Stimulated activated CD4-positive, alpha-beta T cell treated with anti-CD3 and anti-CD28 coated beads, Interleukin-4, amount 100 ng/mL, for 48 hours (primary cell): Measurements from ENCODE around the gene ACTR3C.
A peak's percentile ranks its signal among the peaks of the same experiment; 100 is the strongest.

Experiments
- DNase-seq, 2 donors: peaks; one replicate each; pipeline ENCODE4 v3.0.0-alpha.2; 2020; ENCODE audit warnings: low read depth in 2 of 2

Gene ACTR3C

GRCh38 chr7:150359622-150360362 lies 36.4 kb upstream of the ACTR3C start:
- no peak for DNase-seq

DNA sequence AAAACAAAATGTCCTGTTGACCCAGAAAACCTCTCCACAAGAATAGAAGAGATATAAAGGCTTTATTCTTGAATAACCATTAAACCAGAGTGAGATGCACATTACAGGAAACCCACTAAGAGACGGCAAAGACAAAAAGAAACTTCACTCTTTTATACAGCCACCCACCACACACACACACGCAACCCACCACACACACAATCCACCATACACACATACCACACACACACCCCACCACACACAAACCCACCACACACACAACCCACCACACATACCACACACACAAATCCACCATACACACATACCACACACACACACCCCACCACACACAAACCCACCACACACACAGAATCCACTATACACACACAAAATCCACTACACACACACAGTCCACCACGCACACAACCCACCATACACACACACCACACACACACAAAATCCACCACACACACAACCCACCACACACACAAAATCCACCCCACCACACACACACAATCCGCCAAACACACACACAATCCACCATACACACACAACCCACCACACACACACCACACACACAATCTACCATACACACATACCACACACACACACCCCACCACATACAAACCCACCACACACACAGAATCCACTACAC lies 35.8 kb upstream of the ACTR3C start:
- no peak for DNase-seq

DNA sequence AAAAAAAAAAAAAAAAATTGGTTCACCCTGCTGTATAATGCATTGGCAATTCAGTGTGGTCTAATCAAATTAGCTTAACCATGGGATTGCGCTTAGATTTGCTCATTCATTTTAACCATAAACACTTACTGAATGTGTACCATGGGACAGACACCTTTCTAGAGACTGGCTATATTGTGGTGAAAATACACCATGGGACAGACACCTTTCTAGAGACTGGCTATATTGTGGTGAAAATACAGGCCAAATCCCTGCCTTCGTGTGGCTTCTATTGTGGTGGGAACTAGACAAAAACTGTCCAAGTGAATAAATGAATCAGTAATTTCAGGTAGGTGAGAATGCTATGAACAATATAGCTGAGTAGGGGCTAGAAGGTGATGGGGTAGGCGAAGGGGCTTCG lies 35.1 kb upstream of the ACTR3C start:
- no peak for DNase-seq

DNA sequence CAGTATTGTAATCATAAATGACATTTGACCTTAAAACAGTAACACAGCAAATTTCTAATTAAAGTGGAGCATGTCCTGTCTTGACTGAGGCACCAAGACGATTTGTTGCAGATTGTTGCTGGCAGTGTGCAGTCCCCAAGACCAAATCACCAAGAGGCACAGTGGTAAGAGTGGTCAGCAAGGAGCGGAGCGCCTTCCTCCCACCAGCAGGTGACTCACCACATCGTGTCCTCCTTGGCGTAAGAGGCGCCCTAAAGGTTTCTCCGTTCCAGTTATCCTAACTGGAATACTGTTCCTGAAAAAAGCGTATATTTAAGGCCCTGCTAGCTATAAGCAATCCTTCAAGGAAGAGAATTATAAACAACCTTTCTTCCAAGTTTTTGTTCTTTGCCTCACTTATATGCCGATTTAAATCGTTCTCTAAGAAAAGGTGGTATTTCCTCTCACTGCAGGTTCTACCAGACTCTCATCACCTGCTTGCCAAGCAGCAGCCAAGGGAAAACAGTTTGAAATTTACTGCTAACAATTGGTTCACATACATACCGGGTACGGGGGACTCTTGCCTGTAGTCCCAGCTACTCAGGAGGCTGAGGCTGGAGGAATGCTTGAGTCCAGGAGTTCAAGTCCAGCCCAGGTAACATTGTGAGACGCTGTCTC lies 34.6 kb upstream of the ACTR3C start:
- no peak for DNase-seq

GRCh38 chr7:150357270-150357669 lies 33.9 kb upstream of the ACTR3C start:
- DNase-seq = peak in 1 of 2 donors; percentile 48

DNA sequence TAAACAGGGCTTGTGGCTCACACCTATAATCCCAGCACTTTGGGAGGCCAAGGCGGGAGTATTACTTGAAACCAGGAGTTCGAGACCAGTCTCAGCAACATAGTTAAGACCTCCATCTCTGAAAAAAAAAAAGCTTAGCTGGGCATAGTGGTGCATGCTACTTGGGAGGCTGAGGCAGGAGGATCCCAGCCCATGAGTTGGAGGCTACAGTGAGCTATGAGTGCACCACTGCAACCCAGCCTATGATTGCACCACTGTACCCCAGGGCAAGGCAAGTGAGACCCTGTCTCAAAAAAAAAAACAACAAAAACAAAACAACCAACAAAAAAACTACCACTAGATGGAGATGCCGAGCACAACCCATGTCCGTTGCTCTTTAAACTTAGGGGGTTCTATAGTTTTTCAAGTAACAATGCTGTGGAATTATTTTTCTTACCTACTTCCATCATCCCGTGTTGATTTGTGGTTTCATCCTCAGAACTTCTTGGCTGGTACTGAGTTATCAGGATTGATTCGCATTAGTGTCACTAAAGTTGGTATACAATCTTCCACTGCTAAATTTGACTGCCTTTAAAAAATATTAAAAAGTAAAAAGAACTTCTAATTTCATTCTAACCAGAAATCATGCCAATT lies 33.0 kb upstream of the ACTR3C start:
- DNase-seq = no peak

- DNase-seq = no peak
Observed at GRCh38 chr7:150355666-150356059, 32.3 kb upstream of the ACTR3C start.

GRCh38 chr7:150351587-150352194 lies 28.3 kb upstream of the ACTR3C start:
- DNase-seq = no peak

DNA sequence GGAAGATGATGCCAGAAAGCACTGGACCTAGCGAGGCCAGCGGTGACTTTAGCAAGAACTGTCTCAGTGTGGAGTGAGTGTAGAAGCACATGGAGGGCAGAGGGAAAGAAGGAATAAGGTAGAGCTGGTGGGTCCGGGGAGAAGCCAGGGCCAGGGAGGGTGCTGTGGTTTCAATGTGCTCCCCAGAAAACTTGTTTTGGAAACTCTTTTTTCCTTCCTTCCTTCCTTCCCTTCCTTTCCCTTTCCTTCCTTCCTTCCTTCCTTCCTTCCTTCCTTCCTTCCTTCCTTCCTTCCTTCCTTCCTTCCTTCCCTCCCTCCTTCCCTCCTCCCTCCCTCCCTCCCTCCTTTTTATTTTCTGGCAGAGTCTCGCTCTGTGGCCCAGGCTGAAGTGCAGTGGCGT lies 23.6 kb upstream of the ACTR3C start:
- no peak for DNase-seq

GRCh38 chr7:150345012-150345411 lies 21.7 kb upstream of the ACTR3C start:
- DNase-seq = no peak

DNA sequence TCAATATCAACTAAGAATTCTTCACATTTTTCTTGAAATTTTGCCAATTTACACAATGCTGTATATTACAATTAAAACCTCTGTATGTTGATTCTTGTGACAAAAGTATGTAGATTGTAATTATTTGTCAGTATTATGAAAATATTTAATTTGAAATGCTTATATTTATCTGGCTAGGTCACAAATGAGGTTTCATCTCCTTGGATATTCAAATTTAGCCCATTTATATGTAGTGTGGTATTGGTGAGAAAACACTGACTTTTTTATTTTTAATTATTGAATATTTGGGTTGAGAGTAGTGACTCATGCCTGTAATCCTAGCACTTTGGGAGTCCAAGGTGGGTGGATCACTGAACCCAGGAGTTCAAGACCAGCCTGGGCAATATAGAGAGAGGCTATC lies 21.0 kb upstream of the ACTR3C start:
- DNase-seq = no peak

- no peak for DNase-seq
Observed at GRCh38 chr7:150343225-150343624, 19.9 kb upstream of the ACTR3C start.

DNA sequence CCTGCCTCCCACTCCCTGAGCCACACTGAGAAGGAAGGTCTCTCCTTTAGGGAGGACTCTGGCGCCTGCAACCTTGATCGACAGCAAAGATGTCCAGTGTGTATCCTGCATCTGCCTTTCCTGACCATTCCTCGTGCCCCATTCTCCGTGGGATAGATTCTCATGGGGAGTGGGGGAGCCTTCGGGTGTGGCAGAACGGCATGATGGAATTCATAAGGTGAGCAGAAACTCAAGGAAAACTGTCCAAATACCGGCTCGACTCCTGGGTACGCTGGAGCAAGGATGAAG lies 18.7 kb upstream of the ACTR3C start:
- DNase-seq = no peak

- DNase-seq = no peak
Observed at GRCh38 chr7:150341263-150342120, 18.1 kb upstream of the ACTR3C start, which contains the start of gene RARRES2. TSS of gene RARRES2 (minus strand) at chr7:150341629. CDS start at chr7:150340609, 1,020 bp downstream.

DNA sequence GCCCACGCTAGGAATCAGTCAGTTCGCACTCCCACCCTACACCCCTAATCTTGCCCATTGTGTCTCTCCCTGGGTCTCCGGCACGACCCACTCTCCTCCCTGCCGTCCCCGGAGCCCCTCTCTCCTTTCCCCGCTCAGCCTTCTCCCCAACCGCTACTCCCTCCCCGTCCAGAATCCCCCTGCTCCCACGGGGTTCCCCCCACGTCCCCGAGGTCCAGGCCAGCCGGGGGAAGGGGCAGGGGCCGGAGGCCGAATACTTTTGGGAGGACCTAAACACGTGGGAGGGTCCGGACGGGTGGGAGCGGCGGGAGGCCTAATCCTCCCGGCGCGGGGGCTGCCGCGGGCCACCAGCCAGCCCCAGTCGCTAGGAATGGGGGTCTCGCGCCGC lies 17.5 kb upstream of the ACTR3C start:
- no peak for DNase-seq

DNA sequence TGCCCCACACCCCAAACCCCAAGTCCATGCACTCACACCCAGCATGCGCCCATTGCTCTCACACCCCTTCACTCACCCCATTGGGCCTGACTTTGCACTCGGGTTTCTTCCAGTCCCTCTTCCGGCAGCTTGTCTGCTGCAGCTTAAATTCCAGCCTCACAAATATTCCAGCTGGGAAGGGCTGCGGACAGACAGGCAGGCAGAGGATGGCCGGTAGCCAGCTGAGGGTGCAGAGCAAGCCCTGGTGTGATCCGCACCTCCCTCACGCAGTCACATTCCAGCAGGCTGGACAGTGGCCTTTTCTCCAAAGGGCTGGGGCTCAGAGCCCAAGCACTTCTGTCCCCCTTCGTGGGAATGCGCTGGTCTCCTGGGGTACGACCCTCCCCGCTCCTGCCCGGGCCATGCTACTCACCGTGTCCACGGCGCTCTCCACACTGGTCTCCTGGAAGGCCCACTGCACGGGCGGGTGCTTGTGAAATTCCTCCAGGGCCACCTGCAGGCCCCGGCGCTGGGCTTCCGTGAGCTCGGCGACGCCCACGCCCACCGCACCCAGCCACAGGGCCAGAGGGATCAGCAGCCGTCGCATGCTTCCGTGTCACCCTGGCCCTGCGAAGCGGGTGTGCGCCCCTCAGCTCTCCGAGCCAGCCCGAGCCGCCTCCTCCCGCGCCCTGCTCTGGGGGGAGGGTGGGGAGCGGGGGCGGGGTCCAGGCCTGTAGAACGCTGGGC lies 16.8 kb upstream of the ACTR3C start:
- DNase-seq = no peak

DNA sequence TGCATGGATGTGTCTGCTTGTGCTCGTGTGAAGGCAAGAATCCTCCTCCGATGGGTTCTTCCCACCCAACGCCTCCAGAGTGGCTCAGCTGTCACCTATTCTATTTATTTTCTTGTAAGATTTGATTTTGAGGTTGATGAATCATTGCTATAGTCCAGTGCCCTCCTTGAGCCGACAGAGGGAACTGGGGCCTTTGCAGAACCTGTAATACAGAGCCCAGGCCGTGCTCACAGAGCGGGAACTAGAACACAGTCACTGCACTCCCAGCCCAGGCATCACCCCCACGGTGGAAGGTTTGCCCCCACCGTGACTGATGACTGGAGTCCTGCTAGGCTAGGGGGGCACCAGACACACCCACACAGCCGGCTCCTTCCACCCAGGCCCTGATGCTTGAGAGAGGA lies 16.1 kb upstream of the ACTR3C start:
- DNase-seq = no peak

DNA sequence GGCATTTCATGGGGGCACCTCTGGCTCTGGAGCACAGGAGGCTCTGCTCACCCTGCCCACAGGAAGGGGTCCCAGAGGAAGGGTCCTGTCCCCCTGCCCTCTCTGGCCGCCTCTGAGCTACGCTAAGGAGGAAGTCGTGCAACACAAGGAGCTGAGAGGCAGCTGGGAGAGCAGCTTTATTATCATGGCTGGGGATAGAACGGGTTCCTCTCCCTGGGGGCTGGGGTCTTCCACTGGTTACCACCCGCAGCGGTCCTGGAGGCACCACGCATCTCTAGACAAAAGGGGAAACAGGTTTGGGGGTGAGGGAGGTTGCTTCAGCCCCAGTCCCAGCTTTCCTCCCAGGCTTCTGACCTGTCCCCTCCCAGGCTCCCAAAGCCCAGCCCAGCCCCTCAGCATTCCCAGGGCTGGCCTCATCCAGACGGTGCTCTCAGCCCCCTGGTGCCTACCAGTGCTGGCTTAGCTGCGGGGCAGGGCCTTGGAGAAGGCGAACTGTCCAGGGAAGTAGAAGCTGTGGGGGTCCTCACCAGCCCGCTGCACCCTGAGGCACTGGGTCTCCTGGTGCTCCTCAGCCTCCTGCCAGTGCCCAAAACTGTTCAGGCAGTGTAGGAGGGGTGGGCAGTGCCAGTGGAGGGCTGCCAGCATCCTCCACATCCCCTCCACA lies 15.0 kb upstream of the ACTR3C start:
- DNase-seq = no peak

GRCh38 chr7:150337659-150338081 lies 14.3 kb upstream of the ACTR3C start:
- DNase-seq = no peak

DNA sequence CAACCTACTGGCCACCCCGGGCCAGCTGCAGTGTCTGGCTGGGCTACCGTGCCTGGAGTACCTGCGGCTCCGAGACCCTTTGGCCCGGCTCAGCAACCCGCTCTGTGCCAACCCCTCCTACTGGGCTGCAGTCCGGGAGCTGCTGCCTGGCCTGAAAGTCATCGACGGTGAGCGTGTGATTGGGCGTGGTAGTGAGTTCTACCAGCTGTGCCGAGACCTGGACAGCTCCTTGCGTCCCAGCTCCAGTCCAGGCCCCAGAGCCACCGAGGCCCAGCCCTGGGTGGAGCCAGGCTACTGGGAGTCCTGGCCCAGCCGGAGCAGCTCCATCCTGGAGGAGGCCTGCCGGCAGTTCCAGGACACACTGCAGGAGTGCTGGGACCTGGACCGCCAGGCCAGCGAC lies 13.8 kb upstream of the ACTR3C start:
- no peak for DNase-seq
